Liver (tissue), 3 donors: ENCODE measurements around the gene NEK5.

ENCODE experiments used
- CTCF ChIP-seq: fragments of 150-350 bp; IDR thresholded peaks from 2 replicates; pipeline ENCODE4 v1.5.1; 2017; ENCODE audit warnings: improper control_type of control experiment, low read depth, low read length; ENCODE audit not compliant: missing input control
- GABPA ChIP-seq, 2 donors: IDR thresholded peaks in 1 of 2; conservative IDR thresholded peaks in 1 of 2; 2 replicates each; pipeline ENCODE4 v1.6.1; 2016; ENCODE audit warnings: antibody characterized with exemption in 2 of 2, mild to moderate bottlenecking in 1 of 2, moderate library complexity in 1 of 2
- JUND ChIP-seq, 2 donors: IDR thresholded peaks; 2 replicates each; pipeline ENCODE4 v1.6.1; 2016; ENCODE audit warnings: antibody characterized with exemption in 2 of 2
- MAX ChIP-seq: IDR thresholded peaks from 2 replicates; pipeline ENCODE4 v1.6.1; 2016; ENCODE audit warnings: antibody characterized with exemption
- RAD21 ChIP-seq, 2 donors: IDR thresholded peaks; 2 replicates each; pipeline ENCODE4 v1.6.1; 2016; ENCODE audit warnings: antibody characterized with exemption in 2 of 2, mild to moderate bottlenecking in 2 of 2
- RXRA ChIP-seq, 2 donors: IDR thresholded peaks; 2 replicates each; pipeline ENCODE4 v1.6.1; 2017 to 2018; ENCODE audit warnings: antibody characterized with exemption in 2 of 2, mild to moderate bottlenecking in 1 of 2
- SP1 ChIP-seq: IDR thresholded peaks from 2 replicates; pipeline ENCODE4 v1.6.1; 2018; ENCODE audit warnings: antibody characterized with exemption, mild to moderate bottlenecking
- TAF1 ChIP-seq: conservative IDR thresholded peaks from 2 replicates; pipeline ENCODE4 v1.6.1; 2016; ENCODE audit warnings: antibody characterized with exemption, mild to moderate bottlenecking
- YY1 ChIP-seq: IDR thresholded peaks from 2 replicates; pipeline ENCODE4 v1.6.1; 2016; ENCODE audit warnings: antibody characterized with exemption, mild to moderate bottlenecking
- ZBTB33 ChIP-seq: IDR thresholded peaks from 2 replicates; pipeline ENCODE4 v1.6.1; 2016; ENCODE audit warnings: antibody characterized with exemption
- TF ChIP-seq, protein P1 (sequence below): IDR thresholded peaks from 2 replicates; pipeline ENCODE4 v1.6.1; 2016; ENCODE audit warnings: antibody characterized with exemption, mild to moderate bottlenecking
- donor health status: healthy.
- donor health status: healthy.

- TF ChIP-seq CTCF (no peak), GABPA (IDR thresholded peaks at IDR 0.05 in 1 of 2, conservative IDR thresholded peaks at IDR 0.05 in 1 of 2) (no peak), RAD21 (IDR thresholded peaks at IDR 0.05) (no peak), TAF1 (no peak), JUND (IDR thresholded peaks at IDR 0.05) (no peak), YY1 (no peak), ZBTB33 (no peak), RXRA (IDR thresholded peaks at IDR 0.05) (no peak), MAX (no peak), SP1 (no peak)
- TF ChIP-seq, protein P1, sequence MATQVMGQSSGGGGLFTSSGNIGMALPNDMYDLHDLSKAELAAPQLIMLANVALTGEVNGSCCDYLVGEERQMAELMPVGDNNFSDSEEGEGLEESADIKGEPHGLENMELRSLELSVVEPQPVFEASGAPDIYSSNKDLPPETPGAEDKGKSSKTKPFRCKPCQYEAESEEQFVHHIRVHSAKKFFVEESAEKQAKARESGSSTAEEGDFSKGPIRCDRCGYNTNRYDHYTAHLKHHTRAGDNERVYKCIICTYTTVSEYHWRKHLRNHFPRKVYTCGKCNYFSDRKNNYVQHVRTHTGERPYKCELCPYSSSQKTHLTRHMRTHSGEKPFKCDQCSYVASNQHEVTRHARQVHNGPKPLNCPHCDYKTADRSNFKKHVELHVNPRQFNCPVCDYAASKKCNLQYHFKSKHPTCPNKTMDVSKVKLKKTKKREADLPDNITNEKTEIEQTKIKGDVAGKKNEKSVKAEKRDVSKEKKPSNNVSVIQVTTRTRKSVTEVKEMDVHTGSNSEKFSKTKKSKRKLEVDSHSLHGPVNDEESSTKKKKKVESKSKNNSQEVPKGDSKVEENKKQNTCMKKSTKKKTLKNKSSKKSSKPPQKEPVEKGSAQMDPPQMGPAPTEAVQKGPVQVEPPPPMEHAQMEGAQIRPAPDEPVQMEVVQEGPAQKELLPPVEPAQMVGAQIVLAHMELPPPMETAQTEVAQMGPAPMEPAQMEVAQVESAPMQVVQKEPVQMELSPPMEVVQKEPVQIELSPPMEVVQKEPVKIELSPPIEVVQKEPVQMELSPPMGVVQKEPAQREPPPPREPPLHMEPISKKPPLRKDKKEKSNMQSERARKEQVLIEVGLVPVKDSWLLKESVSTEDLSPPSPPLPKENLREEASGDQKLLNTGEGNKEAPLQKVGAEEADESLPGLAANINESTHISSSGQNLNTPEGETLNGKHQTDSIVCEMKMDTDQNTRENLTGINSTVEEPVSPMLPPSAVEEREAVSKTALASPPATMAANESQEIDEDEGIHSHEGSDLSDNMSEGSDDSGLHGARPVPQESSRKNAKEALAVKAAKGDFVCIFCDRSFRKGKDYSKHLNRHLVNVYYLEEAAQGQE, result no peak
Observed at GRCh38 chr13:52118595-52118994, 10.3 kb downstream of the NEK5 start.
